ENCODE results near the gene C20orf144. TPM values are rescaled to one million over a fixed set of nuclear protein-coding genes. Genes with fewer than 3 reads are reported as not detected.

C20orf144 gene
- total RNA-seq, 1 donor from 2014 or later: 0.16 TPM

GRCh38 chr20:33672426-33673113, 10.4 kb downstream of the C20orf144 start:
- H3K4me3 Mint-ChIP-seq: peak overlapping the region; percentile 92
- no peaks in the 10 kb centered on the region for H3K27me3 Mint-ChIP-seq
- H3K27ac Mint-ChIP-seq: peak overlapping the region; percentile 86
- DNase-seq: no peak
- peaks cover 33% of the 10 kb centered on the region for H3K4me1 Mint-ChIP-seq
- intact Hi-C loops (cut with micrococcal nuclease): no loop called here
- no peaks in the 10 kb centered on the region for H3K9me3 Mint-ChIP-seq
- H3K36me3 Mint-ChIP-seq (ENCODE audit: low read depth): peaks cover 24% of the 10 kb centered on the region

GRCh38 chr20:33673114-33673409, 10.9 kb downstream of the C20orf144 start:
- no peak for DNase-seq
- peaks cover 36% of the 10 kb centered on the region for H3K4me1 Mint-ChIP-seq
- no peaks in the 10 kb centered on the region for H3K27me3 Mint-ChIP-seq
- H3K36me3 Mint-ChIP-seq (ENCODE audit: low read depth): peaks cover 29% of the 10 kb centered on the region
- no peaks in the 10 kb centered on the region for H3K9me3 Mint-ChIP-seq
- peak overlapping the region; percentile 86 for H3K27ac Mint-ChIP-seq
- H3K4me3 Mint-ChIP-seq: peak overlapping the region; percentile 92
- intact Hi-C loops (cut with micrococcal nuclease): no loop called here

GRCh38 chr20:33673410-33674293, 11.5 kb downstream of the C20orf144 start:
- intact Hi-C loops (cut with micrococcal nuclease): loop anchor here (1.0 kb wide), 1 partner anchor 13 kb away; the partner anchor contains the start of gene E2F1

GRCh38 chr20:33674294-33675135, 12.4 kb downstream of the C20orf144 start, which contains the start of gene NECAB3:
NECAB3 (minus strand) TSS chr20:33674428; CDS start chr20:33674352, 76 bp downstream.
- Mint-ChIP-seq H3K4me3 (peak within 1 kb of the TSS; percentile 92), H3K27me3 (no peaks in the 10 kb centered on the region), H3K4me1 (peaks cover 41% of the 10 kb centered on the region), H3K9me3 (no peaks in the 10 kb centered on the region), H3K36me3 (ENCODE audit: low read depth) (peaks cover 32% of the 10 kb centered on the region), H3K27ac (peak within 1 kb of the TSS; percentile 89)
- DNase-seq: peak; percentile 94
- intact Hi-C loops (cut with micrococcal nuclease): loop anchor here (1.0 kb wide), 1 partner anchor 12 kb away; the partner anchor contains the start of gene E2F1

More at GRCh38 chr20:33673410-33674293, 11.5 kb downstream of the C20orf144 start:
- H3K27ac Mint-ChIP-seq: peak overlapping the region; percentile 89
- no peaks in the 10 kb centered on the region for H3K9me3 Mint-ChIP-seq
- DNase-seq: no peak
- peaks cover 28% of the 10 kb centered on the region for H3K36me3 Mint-ChIP-seq (ENCODE audit: low read depth)
- peak overlapping the region; percentile 92 for H3K4me3 Mint-ChIP-seq
- no peaks in the 10 kb centered on the region for H3K27me3 Mint-ChIP-seq
- peaks cover 35% of the 10 kb centered on the region for H3K4me1 Mint-ChIP-seq

- peak overlapping the region; percentile 68 for H3K4me3 Mint-ChIP-seq
- no peak for DNase-seq
- no peaks in the 10 kb centered on the region for H3K9me3 Mint-ChIP-seq
- H3K27ac Mint-ChIP-seq: peak overlapping the region; percentile 71
- intact Hi-C loops (cut with micrococcal nuclease): no loop called here
- H3K4me1 Mint-ChIP-seq: peaks cover 45% of the 10 kb centered on the region
- H3K36me3 Mint-ChIP-seq (ENCODE audit: low read depth): peaks cover 30% of the 10 kb centered on the region
- H3K27me3 Mint-ChIP-seq: no peaks in the 10 kb centered on the region
Observed at GRCh38 chr20:33675136-33675959, 13.2 kb downstream of the C20orf144 start.

GRCh38 chr20:33676121-33676520, 14.0 kb downstream of the C20orf144 start:
- H3K4me3 Mint-ChIP-seq: peak overlapping the region; percentile 20
- no peaks in the 10 kb centered on the region for H3K9me3 Mint-ChIP-seq
- intact Hi-C loops (cut with micrococcal nuclease): no loop called here
- peaks cover 53% of the 10 kb centered on the region for H3K4me1 Mint-ChIP-seq
- no peaks in the 10 kb centered on the region for H3K27me3 Mint-ChIP-seq
- DNase-seq: no peak
- peaks cover 32% of the 10 kb centered on the region for H3K36me3 Mint-ChIP-seq (ENCODE audit: low read depth)
- no peak overlapping the region for H3K27ac Mint-ChIP-seq

- Mint-ChIP-seq H3K4me3 (no peak overlapping the region), H3K27me3 (no peaks in the 10 kb centered on the region), H3K27ac (no peak overlapping the region), H3K4me1 (peaks cover 60% of the 10 kb centered on the region), H3K36me3 (ENCODE audit: low read depth) (peaks cover 32% of the 10 kb centered on the region), H3K9me3 (no peaks in the 10 kb centered on the region)
- intact Hi-C loops (cut with micrococcal nuclease): no loop called here
- DNase-seq: no peak
Observed at GRCh38 chr20:33676652-33677645, 14.8 kb downstream of the C20orf144 start.

- H3K9me3 Mint-ChIP-seq: no peaks in the 10 kb centered on the region
- H3K4me1 Mint-ChIP-seq: peaks cover 60% of the 10 kb centered on the region
- H3K27ac Mint-ChIP-seq: peak overlapping the region; percentile 89
- peaks cover 32% of the 10 kb centered on the region for H3K36me3 Mint-ChIP-seq (ENCODE audit: low read depth)
- intact Hi-C loops (cut with micrococcal nuclease): no loop called here
- no peaks in the 10 kb centered on the region for H3K27me3 Mint-ChIP-seq
- no peak for DNase-seq
- H3K4me3 Mint-ChIP-seq: no peak overlapping the region
Observed at GRCh38 chr20:33677991-33678702, 16.0 kb downstream of the C20orf144 start.

GRCh38 chr20:33679758-33680485, 17.8 kb downstream of the C20orf144 start:
- intact Hi-C loops (cut with micrococcal nuclease): loop anchor here (10.0 kb wide), 1 partner anchor 315 kb away; the partner anchor contains the start of gene RALY
- DNase-seq: peak; percentile 86
- H3K36me3 Mint-ChIP-seq (ENCODE audit: low read depth): peaks cover 35% of the 10 kb centered on the region

GRCh38 chr20:33680686-33681085, 18.6 kb downstream of the C20orf144 start:
- peak overlapping the region; percentile 80 for H3K27ac Mint-ChIP-seq
- DNase-seq: no peak
- H3K4me1 Mint-ChIP-seq: peaks cover 65% of the 10 kb centered on the region
- H3K9me3 Mint-ChIP-seq: no peaks in the 10 kb centered on the region
- intact Hi-C loops (cut with micrococcal nuclease): loop anchor here (10.0 kb wide), 1 partner anchor 314 kb away; the partner anchor contains the start of gene RALY
- H3K36me3 Mint-ChIP-seq (ENCODE audit: low read depth): peaks cover 35% of the 10 kb centered on the region
- peak overlapping the region; percentile 51 for H3K4me3 Mint-ChIP-seq
- H3K27me3 Mint-ChIP-seq: no peaks in the 10 kb centered on the region

More at GRCh38 chr20:33679758-33680485, 17.8 kb downstream of the C20orf144 start:
- peaks cover 63% of the 10 kb centered on the region for H3K4me1 Mint-ChIP-seq
- H3K27ac Mint-ChIP-seq: peak overlapping the region; percentile 89
- no peaks in the 10 kb centered on the region for H3K27me3 Mint-ChIP-seq
- H3K4me3 Mint-ChIP-seq: peak overlapping the region; percentile 46
- H3K9me3 Mint-ChIP-seq: no peaks in the 10 kb centered on the region

GRCh38 chr20:33681288-33681687, 19.2 kb downstream of the C20orf144 start:
- no peak for DNase-seq
- no peaks in the 10 kb centered on the region for H3K9me3 Mint-ChIP-seq
- H3K27ac Mint-ChIP-seq: peak overlapping the region; percentile 78
- peak overlapping the region; percentile 74 for H3K4me3 Mint-ChIP-seq
- intact Hi-C loops (cut with micrococcal nuclease): loop anchor here (10.0 kb wide), 1 partner anchor 314 kb away; the partner anchor contains the start of gene RALY
- H3K4me1 Mint-ChIP-seq: peaks cover 65% of the 10 kb centered on the region
- peaks cover 35% of the 10 kb centered on the region for H3K36me3 Mint-ChIP-seq (ENCODE audit: low read depth)
- H3K27me3 Mint-ChIP-seq: no peaks in the 10 kb centered on the region

All from activated CD4-positive, alpha-beta T cell treated with anti-CD3 and anti-CD28 coated beads, Interleukin-2, amount 10 ng/mL, durations not matched to agents 24 days and 14 days (primary cell).